ENCODE measurements around the gene ANK3. TPM values are rescaled to one million over a fixed set of nuclear protein-coding genes. Genes with fewer than 3 reads are reported as not detected.

ANK3 gene
- total and polyA plus RNA-seq, 2 donors (not counting 1 experiment from before 2014, with no cell fraction given), result 0.50 to 0.79 TPM

GRCh38 chr10:60124536-60124935 lies 265.1 kb downstream of the ANK3 start:
- Histone ChIP-seq H3K4me3 (replicated peaks in 1 of 4; ENCODE audit: control extremely low read depth in 1 of 4, insufficient read depth in 1 of 4, low read depth in 3 of 4, low read length in 4 of 4) (no peak overlapping the region), H3K36me3 (ENCODE audit: control insufficient read depth, insufficient read depth, low read length) (no peaks in the 10 kb centered on the region), H3K4me2 (ENCODE audit: extremely low read depth, insufficient read depth, low read length) (no peak overlapping the region), H3K27ac (ENCODE audit: insufficient read depth, low read length) (no peak overlapping the region), H3K4me1 (ENCODE audit: control insufficient read depth, extremely low read depth, insufficient read depth, low read length) (no peaks in the 10 kb centered on the region), H3K9me3 (ENCODE audit: control insufficient read depth, insufficient read depth, low read depth, low read length) (no peaks in the 10 kb centered on the region), H4K20me1 (ENCODE audit: control insufficient read depth, extremely low read depth, insufficient read depth, low read length) (no peaks in the 10 kb centered on the region), H3K79me2 (ENCODE audit: control insufficient read depth, insufficient read depth, low read length) (no peaks in the 10 kb centered on the region), H3K27me3 (ENCODE audit: control insufficient read depth, insufficient read depth, low read length) (no peaks in the 10 kb centered on the region), H3K9ac (ENCODE audit: insufficient read depth, low read length) (no peak overlapping the region), H2AFZ (ENCODE audit: low read length) (no peak overlapping the region)
- TF ChIP-seq EZH2 (IDR thresholded peaks at IDR 0.05; ENCODE audit: low read length, missing control alignments) (no peak), CTCF (conservative IDR thresholded peaks at IDR 0.05 in 1 of 2, IDR thresholded peaks at IDR 0.05 in 1 of 2; ENCODE audit: low read depth in 1 of 2, low read length in 2 of 2) (no peak)
- no peak for DNase-seq (ENCODE audit: low read depth in 2 of 2)

- TF ChIP-seq CTCF (conservative IDR thresholded peaks at IDR 0.05 in 1 of 2, IDR thresholded peaks at IDR 0.05 in 1 of 2; ENCODE audit: low read depth in 1 of 2, low read length in 2 of 2) (no peak), EZH2 (IDR thresholded peaks at IDR 0.05; ENCODE audit: low read length, missing control alignments) (no peak)
- Histone ChIP-seq H3K79me2 (ENCODE audit: control insufficient read depth, insufficient read depth, low read length) (no peaks in the 10 kb centered on the region), H3K4me3 (replicated peaks in 1 of 4; ENCODE audit: control extremely low read depth in 1 of 4, insufficient read depth in 1 of 4, low read depth in 3 of 4, low read length in 4 of 4) (no peak overlapping the region), H3K4me2 (ENCODE audit: extremely low read depth, insufficient read depth, low read length) (peak overlapping the region; percentile 7), H2AFZ (ENCODE audit: low read length) (no peak overlapping the region), H3K9ac (ENCODE audit: insufficient read depth, low read length) (no peak overlapping the region), H3K9me3 (ENCODE audit: control insufficient read depth, insufficient read depth, low read depth, low read length) (no peaks in the 10 kb centered on the region), H3K36me3 (ENCODE audit: control insufficient read depth, insufficient read depth, low read length) (no peaks in the 10 kb centered on the region), H3K4me1 (ENCODE audit: control insufficient read depth, extremely low read depth, insufficient read depth, low read length) (no peaks in the 10 kb centered on the region), H3K27me3 (ENCODE audit: control insufficient read depth, insufficient read depth, low read length) (no peaks in the 10 kb centered on the region), H4K20me1 (ENCODE audit: control insufficient read depth, extremely low read depth, insufficient read depth, low read length) (no peaks in the 10 kb centered on the region), H3K27ac (ENCODE audit: insufficient read depth, low read length) (peak overlapping the region; percentile 4)
- peak; percentile 18 to 26 for DNase-seq (ENCODE audit: low read depth in 2 of 2)
Measured at GRCh38 chr10:60123668-60124067, 266.0 kb downstream of the ANK3 start.

DNA sequence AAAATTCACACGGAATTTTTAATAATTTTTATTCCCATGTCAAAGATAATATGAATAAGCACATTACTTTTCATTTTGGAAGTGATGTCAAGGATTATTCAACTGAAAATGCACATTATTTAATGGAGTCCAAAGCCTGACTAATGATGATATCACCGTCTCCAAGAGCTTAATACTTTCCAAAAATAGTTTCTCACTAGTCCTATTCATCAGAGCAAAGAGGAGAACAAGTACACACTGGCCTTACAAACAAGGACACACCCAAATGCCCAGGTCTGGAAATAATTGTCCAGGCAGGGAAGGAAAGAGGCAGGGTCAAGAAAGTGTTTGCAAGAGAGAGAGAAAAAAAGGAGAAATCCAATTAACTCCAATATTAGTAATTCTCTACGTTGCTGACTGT lies 266.5 kb downstream of the ANK3 start:
- peak overlapping the region; percentile 4 for H3K27ac ChIP-seq (ENCODE audit: insufficient read depth, low read length)

More for the DNA sequence above, 266.5 kb downstream of the ANK3 start:
- TF ChIP-seq EZH2 (IDR thresholded peaks at IDR 0.05; ENCODE audit: low read length, missing control alignments), result no peak
- no peak for TF ChIP-seq CTCF (conservative IDR thresholded peaks at IDR 0.05 in 1 of 2, IDR thresholded peaks at IDR 0.05 in 1 of 2; ENCODE audit: low read depth in 1 of 2, low read length in 2 of 2)
- Histone ChIP-seq H4K20me1 (ENCODE audit: control insufficient read depth, extremely low read depth, insufficient read depth, low read length) (no peaks in the 10 kb centered on the region), H3K36me3 (ENCODE audit: control insufficient read depth, insufficient read depth, low read length) (no peaks in the 10 kb centered on the region), H3K27me3 (ENCODE audit: control insufficient read depth, insufficient read depth, low read length) (no peaks in the 10 kb centered on the region), H3K4me1 (ENCODE audit: control insufficient read depth, extremely low read depth, insufficient read depth, low read length) (no peaks in the 10 kb centered on the region), H3K4me3 (replicated peaks in 1 of 4; ENCODE audit: control extremely low read depth in 1 of 4, insufficient read depth in 1 of 4, low read depth in 3 of 4, low read length in 4 of 4) (no peak overlapping the region), H3K4me2 (ENCODE audit: extremely low read depth, insufficient read depth, low read length) (no peak overlapping the region), H3K9ac (ENCODE audit: insufficient read depth, low read length) (no peak overlapping the region), H3K9me3 (ENCODE audit: control insufficient read depth, insufficient read depth, low read depth, low read length) (no peaks in the 10 kb centered on the region), H2AFZ (ENCODE audit: low read length) (no peak overlapping the region), H3K79me2 (ENCODE audit: control insufficient read depth, insufficient read depth, low read length) (no peaks in the 10 kb centered on the region)
- DNase-seq (ENCODE audit: low read depth in 2 of 2), result peak; percentile 78 to 89

All from fibroblast of lung (primary cell).